SKM-1 treated with dmso at 0.1 percent for 144 hours (cell line): ENCODE results near the gene AIPL1.
"Not testable (repeated sequence)": the region's sequence is repeated elsewhere in the genome, so short reads cannot be mapped to it uniquely, and the experiment has no call there.

Experiments used
- DNase-seq: peaks from one replicate; lab custom pipeline; 2025; ENCODE audit not compliant: unreplicated experiment; lab: John Stamatoyannopoulos, UW

The AIPL1 gene, protein sequence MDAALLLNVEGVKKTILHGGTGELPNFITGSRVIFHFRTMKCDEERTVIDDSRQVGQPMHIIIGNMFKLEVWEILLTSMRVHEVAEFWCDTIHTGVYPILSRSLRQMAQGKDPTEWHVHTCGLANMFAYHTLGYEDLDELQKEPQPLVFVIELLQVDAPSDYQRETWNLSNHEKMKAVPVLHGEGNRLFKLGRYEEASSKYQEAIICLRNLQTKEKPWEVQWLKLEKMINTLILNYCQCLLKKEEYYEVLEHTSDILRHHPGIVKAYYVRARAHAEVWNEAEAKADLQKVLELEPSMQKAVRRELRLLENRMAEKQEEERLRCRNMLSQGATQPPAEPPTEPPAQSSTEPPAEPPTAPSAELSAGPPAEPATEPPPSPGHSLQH

DNA sequence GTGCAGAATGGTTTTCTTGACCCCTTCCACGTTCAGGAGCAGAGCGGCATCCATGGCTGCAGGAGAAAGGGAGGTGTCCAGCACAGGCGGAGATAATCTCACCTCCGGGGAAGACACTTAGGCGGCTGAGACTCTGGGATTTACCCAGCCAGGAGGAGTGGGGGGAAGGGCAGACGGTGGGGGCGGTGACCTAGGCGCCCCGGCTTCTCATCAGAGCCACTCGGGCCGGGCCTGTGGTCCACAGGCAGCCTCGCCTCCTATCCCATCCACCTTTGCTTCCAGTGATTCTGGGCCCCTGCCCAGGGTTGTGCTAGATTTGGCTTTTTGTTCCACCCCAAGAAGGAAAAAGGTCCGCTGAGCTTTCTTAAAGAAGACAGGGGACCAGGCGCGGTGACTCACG, at the start of gene AIPL1:
Gene AIPL1 (minus strand): TSS at position 71 of the 400 bp plus-strand sequence. CDS start 17 bp downstream, at position 54.
- no peak for DNase-seq

DNA sequence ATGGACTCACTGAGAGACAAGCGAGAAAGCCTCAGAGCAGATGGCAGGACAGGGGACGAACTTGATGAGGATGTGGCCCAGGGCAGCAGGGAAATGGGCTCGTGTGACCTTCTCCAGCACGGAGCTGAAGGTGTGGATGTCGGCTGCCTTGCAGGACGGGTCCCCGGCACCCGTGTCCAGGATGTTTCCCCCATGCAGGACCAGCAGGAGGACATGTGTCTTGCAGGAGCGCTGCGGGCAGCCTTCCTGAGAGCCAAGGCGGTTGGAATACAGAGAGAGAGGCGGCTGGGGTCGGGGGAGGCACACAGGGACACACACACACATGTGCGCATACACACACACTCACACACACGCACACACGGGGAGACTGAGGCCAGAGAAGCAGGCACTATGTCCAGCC, 48.6 kb upstream of the AIPL1 start:
- DNase-seq = no peak

DNA sequence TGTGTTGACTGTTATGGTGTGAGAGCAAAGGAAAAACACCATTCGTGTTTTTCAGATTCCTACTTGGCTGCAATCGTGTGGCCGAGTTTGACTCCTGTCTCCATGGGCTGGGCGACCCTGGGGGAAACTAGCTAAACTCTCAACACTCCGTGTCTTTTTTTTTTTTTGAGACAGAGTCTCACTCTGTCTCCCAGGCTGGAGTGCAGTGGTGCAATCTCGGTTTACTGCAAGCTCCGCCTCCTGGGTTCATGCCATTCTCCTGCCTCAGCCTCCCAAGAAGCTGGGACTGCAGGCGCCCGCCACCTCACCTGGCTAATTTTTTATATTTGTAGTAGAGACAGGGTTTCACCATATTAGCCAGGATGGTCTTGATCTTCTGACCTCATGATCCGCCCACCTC, 47.9 kb upstream of the AIPL1 start:
- DNase-seq = not testable (repeated sequence)

DNA sequence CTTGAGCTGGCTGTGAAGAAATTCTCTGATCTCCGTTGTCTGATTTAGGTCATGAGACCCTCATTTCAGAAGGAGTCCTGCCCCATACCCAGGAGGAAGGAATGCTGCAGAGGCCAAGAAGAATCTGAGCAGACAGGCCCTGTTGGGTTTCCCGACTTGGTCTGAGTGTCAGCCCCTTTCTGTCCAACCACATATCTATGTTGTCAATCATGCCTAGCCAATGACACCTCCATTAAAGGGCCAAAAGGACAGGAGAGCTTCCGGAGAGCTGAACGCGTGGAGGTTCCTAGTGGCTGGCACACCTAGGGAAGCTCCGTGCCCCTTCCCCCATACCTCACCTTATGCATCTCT, 47.2 kb upstream of the AIPL1 start:
- DNase-seq = no peak

GRCh38 chr17:6480303-6480675, 45.4 kb upstream of the AIPL1 start:
- no peak for DNase-seq

DNA sequence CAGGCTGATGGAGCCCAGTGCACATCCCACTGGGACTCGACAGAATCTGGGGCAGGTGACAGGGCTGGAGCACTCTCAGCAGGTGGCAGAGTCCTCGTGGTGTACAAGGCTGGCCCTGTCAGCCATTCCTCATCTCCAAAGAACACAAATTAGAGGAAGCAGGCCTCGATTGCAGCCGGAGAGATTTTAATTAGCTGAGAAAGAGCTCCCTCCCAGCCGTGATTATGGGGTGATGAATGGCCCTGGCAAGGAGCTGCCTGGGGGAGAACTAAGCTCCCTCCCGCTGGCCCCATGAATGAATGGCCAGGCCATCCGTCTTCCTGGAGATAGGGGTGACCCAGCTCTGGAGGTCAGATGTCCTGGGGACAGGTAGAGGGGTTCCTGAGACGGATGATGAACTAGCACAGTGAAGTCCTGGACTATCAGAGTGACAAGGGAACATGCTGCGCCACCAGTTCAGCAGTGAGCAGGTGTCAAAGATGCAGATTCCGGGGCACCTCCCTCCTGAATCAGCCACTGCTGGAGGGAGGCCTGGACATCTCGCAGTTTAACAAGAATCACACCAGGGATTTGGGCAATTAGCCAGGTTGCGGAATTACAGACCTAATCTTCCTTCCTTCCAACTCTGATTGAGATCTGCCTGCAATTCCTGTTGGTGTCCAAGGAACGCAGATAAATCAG, 44.8 kb upstream of the AIPL1 start:
- no peak for DNase-seq

DNA sequence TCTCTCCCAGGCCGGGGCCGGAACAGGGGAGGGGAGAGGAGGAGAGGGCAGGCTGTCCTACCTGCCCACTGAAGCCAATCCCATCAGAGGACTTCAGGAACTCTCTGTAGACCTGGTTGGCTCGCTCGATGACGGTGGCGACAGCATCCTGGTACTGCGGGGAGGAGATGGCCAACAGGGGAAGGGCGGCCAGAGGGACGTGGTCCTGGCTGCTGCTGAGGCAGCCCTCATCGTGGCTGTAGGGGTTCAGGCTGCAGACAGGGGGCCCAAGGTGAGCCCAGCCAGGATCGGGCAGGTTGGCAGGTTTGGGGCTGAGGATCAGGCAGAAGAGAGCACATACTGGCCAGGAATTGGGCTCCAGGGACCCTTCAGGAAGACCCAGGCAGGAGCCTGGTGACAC, 43.6 kb upstream of the AIPL1 start:
- DNase-seq = no peak

DNA sequence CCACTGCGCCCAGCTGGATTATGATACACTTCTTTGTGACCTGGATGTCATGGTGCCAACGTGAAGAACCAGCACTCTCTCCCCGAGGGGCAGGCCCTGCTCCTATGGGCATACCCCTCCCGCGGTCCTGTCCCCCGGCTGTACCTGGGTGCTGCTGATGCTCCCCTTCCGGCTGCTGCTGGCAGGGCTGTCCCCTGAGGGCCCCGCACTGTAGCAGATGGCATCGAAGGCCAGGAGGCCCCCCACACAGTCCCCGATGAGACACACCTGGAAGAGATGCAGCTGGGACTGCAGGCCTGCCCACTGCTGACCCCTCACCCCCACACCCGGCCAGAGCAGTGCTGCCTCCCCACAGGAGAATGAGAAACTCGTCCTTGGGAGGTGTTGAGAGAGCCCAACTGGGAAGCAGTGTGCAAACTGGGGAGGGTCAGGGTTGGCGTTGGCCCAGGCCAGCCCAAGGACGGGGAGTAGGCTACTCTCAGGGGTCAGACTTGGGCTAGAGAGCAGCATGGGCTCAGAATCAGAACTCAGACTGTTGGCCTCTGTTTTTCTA, 43.0 kb upstream of the AIPL1 start:
- DNase-seq = no peak

DNA sequence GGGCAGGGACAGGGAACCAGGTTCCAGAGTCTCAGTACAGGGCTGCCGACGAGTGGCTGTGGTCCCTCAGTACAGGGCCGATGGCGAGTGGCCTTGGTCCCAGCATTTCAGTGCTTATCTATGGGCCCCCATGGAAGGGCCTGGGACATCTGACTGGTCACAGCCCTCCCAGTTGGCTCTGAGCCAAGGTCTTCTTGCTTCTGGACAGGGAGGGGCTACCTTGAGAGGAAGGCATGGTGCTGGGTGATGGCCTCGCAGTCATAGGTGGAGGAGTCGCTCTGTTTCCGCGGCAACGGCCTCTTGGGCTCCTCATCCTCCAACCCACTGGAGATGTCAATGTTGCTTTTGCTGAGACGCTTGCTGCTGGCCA, 41.9 kb upstream of the AIPL1 start:
- no peak for DNase-seq

- DNase-seq = no peak
Observed at GRCh38 chr17:6476076-6476809, 41.3 kb upstream of the AIPL1 start.

DNA sequence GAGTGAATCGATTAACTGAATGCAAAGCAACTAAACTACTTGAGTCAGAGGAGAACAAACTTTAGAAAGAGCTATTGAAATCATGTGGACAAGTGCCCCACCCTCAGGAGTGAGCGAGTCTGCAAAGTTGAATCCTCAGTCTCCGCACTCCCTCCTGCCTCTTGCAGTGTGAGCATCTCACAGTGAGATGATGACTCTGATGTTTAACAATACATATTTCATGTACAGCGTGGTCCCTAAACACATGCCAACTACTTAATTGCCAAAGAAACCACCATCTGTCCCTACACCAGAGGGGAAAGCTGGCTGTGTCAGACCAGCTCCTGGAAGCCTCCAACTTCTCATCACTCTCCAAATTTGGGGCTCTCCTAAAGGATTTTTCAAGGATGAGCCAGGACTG, 40.5 kb upstream of the AIPL1 start:
- no peak for DNase-seq

DNA sequence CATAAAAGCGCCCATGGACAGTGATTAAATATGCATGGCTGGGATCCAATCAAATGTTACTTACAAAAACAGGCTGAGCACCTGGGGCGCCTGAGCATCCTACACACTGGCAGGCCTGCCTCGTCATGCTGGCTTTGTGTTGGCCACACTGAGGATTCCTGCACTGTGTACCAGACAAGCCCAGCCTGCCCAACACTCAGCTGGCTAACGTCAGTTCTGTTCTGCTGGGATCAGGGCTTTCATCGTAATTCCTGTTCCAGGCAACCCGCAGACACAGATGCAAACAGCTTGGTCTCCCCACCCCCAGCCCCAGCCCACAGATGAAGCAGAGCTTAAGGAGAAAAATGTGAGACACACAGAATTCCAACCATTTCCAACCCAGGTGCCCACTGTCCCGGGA, 40.0 kb upstream of the AIPL1 start:
- DNase-seq = no peak

DNA sequence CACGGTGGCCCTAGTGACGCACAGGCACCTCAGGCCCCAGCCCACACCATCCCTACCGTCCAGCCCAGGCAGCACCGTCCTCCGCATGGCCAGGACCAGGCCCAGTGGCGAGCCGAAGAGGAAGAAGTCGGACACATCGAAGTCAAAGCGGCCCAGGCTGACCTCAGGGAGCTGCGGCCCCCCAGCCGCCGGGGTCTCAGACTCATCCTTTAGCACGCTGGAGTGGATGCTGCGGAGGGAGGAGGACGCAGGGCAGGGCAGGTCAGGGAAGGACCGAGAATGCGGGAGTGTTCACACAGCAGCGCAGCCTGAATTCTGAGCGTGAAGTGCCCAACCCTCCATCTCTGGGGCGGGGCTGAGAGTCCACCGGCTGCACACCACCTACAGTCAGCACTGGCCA, 39.5 kb upstream of the AIPL1 start:
- no peak for DNase-seq

DNA sequence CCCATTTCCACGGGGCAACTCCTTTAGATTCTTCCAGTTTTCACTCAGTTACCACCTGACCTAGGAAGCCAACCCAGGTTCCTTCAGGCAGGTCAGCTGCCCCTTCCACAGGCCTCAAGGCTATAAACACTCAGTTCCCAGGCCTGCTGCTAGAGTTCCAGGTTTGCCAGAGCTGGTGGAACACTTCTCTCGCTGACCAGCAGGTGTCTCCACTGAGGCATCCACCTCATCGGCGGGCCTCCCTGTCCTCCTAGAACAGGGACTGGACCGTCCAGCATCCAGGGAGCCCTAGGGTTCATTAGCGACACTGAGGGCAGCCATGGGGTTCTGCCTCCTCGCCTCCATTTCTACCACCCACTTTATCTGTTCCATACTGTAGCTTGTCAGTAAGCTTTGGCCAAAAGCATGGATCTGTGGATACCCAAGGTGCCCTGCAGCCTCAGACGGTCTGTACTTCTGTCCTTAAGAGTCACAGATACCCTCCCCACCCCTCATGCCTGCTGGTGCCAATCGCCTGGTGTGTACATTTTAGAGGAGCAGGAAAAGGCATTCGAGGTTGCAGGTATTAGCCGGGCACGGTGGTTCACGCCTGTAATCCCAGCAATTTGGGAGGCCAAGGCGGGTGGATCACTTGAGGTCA, 38.3 kb upstream of the AIPL1 start:
- DNase-seq = peak; percentile 28

DNA sequence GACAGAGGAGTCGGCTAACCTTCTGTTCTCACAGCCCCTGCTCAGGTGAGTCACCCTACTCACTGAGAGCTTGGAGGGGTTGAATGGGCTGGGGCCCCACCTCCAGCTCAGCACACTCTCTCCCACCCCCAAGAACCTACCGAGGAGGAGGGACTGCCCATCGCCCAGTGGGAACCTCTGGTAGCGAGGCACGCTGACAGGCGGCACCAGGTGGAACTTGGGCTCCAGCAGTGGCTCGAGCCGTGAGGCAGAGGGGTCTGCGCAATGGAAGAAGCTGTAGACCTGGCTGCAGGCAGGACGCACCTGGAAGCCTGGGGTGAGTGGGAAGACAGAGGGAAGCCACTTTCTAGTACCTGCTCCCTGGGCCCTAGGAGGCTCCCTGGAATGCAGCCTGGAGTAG, 37.6 kb upstream of the AIPL1 start:
- DNase-seq = no peak

GRCh38 chr17:6471531-6472465, 36.9 kb upstream of the AIPL1 start:
- DNase-seq = no peak

GRCh38 chr17:6470751-6471521, 36.0 kb upstream of the AIPL1 start:
- DNase-seq = no peak

DNA sequence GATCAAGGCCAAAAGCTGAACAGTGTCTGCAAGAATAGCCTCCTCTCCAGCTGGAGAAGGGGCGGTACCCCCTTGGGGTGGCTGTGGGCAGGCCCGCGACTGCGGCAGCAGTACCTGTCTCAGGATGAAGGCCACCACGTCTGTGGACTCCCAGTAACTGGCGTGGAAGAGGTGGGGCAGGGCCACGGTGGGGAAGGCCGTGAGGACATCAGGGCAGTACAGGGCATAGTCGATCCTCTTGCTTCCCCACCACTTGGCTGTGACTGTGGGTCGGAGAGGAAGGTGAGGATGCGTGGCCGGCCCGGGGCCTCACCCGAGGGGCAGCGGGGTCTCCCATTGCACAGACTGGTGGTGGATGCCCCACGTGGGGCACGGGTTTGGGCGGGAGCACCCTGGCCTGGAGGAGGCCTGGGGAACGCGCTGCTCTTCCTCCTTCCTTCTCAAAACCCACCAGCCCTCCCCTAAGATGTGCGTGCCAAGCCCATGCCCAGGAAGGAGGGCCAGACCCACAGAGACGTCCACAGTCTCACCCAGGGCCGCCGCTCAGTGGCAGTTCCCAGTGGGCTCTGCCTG, 35.3 kb upstream of the AIPL1 start:
- DNase-seq = no peak
